Kidney tubule cell (primary cell): ENCODE measurements around the gene DDX1.

Source experiments
- DNase-seq: peaks from one replicate; pipeline ENCODE4 v3.0.0-alpha.2; 2018; ENCODE audit warnings: low spot score

DDX1 gene

DNA sequence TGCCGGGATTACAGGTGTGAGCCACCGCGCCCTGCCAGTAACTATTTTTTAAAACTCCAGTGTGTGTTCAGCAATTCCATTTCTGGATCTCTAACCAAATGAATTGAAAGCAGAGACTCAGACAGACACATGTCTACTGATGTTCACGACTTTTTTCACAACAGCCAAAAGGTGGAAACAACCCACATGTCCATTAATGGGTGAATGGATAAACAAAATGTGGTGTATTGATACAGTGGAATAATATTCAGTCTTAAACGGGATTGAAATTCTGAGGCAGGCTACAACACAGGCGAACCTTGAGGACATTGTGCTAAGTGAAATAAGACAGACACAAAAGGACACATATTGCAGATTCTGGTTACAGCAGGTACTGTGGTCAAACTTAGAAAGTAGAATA lies 55.0 kb downstream of the DDX1 start:
- DNase-seq = no peak

GRCh38 chr2:15647622-15648590 lies 56.2 kb downstream of the DDX1 start:
- DNase-seq = no peak

DNA sequence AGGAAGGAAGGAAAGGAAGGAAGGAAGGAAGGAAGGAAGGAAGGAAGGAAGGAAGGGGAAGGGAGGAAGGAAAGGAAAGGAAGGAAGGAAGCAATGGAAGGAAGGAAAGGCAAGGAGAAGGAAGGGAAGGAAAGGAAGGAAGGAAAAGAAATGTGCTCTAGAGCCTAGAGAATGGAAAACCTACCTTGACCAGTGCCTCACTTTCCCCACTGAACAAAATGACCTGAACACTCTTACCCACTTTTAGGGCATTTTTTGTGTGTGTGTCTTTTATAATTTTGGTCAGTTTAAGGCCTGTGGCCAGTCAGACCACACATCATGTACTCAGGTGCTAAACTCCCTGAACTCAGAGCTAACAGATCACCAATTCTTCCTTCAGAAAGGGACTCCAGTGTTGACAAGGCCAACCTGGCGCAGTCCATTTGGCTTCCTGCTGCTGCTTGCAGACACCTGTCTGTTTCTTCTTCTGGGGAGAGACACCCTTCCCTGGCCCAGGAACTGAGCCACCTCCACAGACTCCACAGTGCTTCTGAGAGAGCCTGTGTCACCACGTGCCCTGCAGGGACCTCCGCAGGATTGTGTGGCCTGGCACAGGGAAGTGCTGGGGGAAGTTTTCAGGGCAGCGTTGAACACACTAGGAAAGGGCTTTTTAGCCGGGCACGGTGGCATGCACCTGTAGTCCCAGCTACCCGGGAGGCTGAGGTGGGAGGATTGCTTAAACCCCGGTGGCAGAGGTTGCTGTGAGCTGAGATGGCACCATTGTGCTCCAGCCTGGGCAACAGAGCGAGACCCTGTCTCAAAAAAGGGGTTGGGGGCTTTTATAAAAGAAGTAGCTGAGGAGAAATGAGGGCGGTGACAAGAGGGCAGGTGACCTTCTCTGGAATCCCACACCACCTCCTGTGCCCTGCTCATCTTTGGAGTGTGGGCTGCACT lies 57.2 kb downstream of the DDX1 start:
- no peak for DNase-seq

GRCh38 chr2:15649561-15650255 lies 58.0 kb downstream of the DDX1 start:
- DNase-seq = peak; percentile 72

DNA sequence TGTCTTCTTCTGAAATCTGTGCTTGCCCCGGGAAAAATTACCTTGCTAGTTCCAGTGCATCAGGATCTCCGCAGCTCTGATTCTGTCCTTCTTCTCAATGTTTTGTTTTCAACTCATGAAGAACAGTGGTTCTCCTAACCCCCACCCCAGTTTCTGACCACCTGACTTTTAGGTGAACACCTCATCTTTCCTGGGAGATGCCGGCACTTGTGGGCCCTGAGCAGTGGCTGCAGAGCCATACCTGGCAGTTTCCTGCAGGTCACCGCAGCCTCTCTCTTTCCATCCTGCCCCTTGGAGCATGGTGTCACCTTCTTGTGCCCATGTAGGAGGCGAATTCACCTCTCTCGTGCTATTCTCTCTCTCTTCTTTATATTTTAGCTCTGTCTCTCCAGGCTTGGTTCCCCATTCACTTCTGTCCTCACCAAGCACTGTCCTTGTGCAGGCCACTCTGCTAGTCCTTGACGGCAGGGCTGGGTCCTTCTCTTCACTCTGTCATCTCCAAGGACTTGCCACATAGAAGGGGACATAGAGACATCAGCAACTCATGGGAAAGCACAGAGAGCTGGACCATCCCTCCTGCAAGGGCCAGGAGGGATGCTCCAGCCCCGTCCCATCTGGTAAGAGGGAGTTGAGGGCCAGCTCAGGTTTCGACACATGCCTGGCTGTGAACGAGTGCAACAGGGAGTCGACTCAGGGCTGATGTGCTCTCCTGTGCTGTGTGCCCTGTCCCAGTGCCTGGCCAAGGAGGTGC lies 59.1 kb downstream of the DDX1 start:
- no peak for DNase-seq

DNA sequence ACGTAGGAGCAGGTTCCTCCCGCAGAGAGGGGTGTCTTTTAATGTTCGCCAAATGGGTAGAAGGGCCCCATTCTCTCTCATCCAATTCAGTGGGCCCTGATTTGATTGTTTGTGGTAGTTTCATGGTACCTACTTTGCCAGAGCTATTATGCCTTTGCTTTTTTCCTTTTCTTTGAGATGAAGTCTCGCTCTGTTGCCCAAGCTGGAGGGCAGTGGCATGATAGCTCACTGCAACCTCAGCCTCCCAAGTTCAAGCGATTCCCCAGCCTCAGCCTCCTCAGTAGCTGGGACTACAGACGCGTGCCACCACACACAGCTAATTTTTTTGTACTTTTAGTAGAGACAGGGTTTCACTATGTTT lies 59.7 kb downstream of the DDX1 start:
- no peak for DNase-seq

- no peak for DNase-seq
Observed at GRCh38 chr2:15652252-15652651, 60.6 kb downstream of the DDX1 start.

DNA sequence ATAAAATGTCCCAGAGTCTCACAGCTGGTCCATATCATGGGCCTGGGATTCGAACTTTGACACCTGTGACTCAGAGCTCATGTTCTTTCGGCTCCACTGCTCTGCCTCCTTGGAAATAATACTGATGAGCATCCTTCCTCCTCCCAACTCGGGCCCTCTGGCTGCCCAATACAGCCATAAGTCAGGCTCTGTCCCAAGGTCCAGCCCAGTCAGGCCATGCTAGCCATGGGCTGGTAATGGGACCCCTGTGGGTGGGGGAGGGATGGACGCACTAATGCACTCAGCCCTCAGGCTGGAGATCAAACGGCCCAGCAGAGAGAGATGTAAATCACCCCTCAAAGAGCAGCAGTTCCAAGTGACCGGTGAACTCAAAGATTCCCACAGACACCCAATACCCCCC lies 61.1 kb downstream of the DDX1 start:
- DNase-seq = no peak

DNA sequence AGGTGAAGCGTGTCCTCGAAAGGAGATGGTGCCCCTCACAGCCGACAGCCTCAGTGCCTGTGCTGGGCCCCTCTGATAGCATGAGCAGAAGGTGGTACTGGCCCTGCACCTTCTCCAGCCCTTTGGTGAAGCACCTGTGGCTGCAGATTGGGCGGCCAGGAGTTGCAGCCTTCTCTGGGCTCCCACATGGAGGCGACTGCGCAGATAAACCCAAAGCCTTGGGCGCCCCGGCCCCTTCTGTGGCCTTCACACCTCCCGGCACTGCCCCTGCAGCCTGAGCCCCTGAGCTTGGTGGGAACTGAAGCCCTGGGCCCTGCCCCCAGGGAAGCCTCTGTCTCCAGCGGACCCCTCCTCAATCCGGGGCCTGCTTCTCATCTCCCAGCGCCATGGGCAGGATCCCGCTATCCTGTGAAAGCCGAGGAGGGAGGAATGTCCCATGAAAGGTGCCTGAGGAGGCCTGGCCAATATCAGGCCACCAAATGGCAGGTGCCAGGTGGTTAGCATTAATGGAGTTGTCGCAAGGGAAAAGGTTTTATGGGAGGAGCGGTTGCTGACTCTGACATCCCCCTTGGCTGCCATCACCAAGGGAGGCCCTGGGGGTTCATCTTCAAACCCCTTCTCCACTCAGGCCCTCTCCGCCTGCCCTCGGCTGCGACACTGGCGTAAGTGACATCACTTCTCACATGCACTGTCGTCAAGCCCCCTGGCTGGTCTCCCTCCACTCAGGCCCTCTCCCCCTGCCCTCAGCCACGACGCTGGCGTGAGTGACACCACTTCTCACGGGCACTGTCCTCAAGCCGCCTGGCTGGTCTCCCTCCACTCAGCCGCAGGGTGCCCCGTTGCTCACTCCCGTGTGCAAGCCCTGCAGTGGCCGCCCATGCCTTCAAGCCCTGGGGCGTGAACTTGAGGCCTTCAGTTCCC lies 62.4 kb downstream of the DDX1 start:
- DNase-seq = no peak

- no peak for DNase-seq
Observed at GRCh38 chr2:15654727-15655073, 63.0 kb downstream of the DDX1 start.

- no peak for DNase-seq
Observed at GRCh38 chr2:15655123-15655887, 63.6 kb downstream of the DDX1 start.

DNA sequence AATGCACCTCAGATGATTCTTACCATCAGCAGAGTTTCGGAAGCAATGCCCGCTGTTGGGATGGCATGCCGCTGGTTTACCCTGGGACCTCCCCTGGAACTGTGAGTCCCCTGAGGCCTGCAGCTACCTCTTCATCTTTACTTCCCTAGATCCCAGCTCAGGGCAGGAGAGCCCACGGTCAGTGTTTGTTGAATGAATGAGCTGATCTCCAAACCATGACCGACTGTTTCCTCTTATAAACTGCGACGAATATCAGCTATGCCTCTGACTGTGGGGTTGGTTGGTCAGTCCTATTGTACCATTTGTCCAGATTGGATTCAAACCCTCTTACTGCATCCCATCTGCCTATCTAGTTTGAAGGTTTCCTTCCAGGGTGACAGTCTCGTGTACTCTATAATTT lies 64.4 kb downstream of the DDX1 start:
- DNase-seq = no peak

GRCh38 chr2:15657759-15658158 lies 66.1 kb downstream of the DDX1 start:
- no peak for DNase-seq

DNA sequence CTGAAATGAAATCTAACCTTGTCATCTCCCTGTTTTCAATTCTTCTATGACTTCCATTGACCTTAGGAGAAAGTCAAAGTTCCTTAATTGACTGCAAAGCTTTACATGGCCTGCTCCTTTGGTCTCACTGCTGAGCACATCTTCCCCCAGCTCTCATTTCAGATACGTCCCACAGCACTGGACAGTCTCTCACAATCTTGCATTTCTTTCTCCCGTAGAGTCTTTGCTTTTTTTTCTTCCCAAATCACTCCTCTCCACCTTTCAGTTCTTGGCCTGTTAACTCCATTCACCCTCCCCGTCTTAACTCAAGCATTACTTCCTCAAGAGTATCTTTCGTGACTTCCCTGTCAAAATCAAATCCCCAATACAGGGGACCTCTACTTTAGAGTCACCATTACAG lies 67.2 kb downstream of the DDX1 start:
- no peak for DNase-seq

- DNase-seq = no peak
Observed at GRCh38 chr2:15660491-15661294, 69.0 kb downstream of the DDX1 start.

DNA sequence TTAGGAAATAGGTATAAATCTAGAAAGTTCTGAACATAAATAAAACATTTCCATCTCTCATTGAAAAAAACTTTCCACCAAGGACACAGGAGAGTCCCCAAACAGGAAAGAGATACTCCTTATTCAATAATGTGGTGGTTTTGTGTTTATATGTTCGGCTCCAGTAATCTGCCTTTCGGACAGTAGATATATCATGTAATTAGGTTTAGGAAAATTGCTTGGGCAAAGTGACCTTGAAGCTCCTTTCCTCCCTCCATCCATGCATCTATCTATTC lies 69.6 kb downstream of the DDX1 start:
- no peak for DNase-seq

DNA sequence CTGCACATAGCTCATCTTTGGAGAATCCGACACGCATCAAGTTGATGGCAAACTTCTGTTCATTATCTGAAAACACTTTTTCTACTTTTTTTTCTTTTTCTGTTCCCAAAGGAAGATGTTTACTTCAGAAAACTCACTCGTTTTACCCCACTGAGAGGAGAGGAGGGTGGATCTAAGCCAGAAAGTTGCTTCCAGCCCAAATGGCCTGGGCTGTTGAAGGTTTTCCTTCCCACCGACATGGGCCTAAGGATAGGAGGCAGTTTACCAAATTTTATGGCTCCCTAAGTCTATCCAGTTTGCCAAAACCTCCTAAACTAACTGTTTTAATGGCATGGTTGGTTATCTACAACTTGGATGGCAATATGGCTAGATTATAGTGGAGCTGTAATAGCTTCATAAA lies 70.4 kb downstream of the DDX1 start:
- DNase-seq = no peak

DNA sequence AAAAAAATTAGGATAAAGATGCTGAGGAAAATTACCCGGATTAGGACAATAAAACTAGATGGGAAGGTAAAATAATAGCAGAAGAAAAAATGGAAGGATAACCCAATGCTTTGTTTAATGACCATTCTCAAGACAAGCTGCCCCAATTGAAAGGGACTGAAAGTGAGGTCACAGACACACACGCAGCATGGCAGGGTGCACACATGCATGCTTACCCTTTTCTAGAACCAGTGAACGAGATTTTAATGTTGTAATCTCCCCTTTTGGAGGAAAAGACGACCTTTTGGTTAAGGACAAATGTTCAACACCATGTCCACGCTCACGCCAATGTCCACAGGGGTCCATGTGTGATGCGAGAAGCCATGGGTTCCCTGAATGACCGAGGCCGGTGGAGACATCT lies 70.9 kb downstream of the DDX1 start:
- DNase-seq = no peak

DNA sequence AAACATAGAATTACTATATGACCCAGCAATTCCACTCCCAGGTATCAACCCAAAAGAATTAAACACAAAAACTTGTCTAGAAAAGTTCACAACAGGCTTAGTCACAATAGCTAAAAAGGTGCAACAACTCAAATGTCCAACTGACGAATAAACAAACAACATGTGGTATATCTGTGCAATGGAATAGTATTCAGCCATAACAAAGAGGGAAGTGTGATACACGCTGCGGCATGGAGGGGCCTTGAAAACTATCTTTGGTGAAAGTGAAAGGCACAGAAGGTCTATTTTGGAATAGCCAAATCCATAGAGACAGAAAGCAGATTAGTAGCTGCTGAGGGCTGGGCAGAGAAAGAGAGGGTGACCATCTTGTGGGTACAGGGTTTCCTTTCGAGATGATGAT lies 72.1 kb downstream of the DDX1 start:
- no peak for DNase-seq
